Liver (tissue), 9 donors: Measurements from ENCODE around the gene KDM2B. TPM values are rescaled to one million over a fixed set of nuclear protein-coding genes. Genes with fewer than 3 reads are reported as not detected.
A peak's percentile ranks its signal among the peaks of the same experiment; 100 is the strongest.

Source experiments
- DNase-seq: peaks from one replicate; pipeline ENCODE4 v3.0.0-alpha.2; 2017; ENCODE audit warnings: low spot score
- H3K27ac ChIP-seq, 2 donors: one replicate each; pipeline ENCODE4 v1.7.0; 2013; ENCODE audit warnings: inconsistent platforms in 2 of 2, low read length in 2 of 2, control low read depth in 1 of 2, low read depth in 1 of 2, mild to moderate bottlenecking in 1 of 2
- H3K27me3 ChIP-seq, 4 donors: one replicate each; pipeline versions ENCODE4 v1.6.1 to v1.7.0; 2013; ENCODE audit warnings: low read length in 3 of 4, inconsistent platforms in 1 of 4, mild to moderate bottlenecking in 1 of 4, moderate library complexity in 1 of 4; ENCODE audit not compliant: control insufficient read depth in 4 of 4, insufficient read depth in 4 of 4
- H3K36me3 ChIP-seq, 4 donors: one replicate each; pipeline versions ENCODE4 v1.6.1 to v1.7.0; 2013; ENCODE audit warnings: low read length in 3 of 4, mild to moderate bottlenecking in 3 of 4, low read depth in 1 of 4, moderate library complexity in 1 of 4; ENCODE audit not compliant: control insufficient read depth in 4 of 4, insufficient read depth in 3 of 4
- H3K4me1 ChIP-seq, 4 donors: one replicate each; pipeline versions ENCODE4 v1.6.1 to v1.7.0; 2013; ENCODE audit warnings: low read length in 3 of 4, mild to moderate bottlenecking in 3 of 4, moderate library complexity in 1 of 4; ENCODE audit not compliant: control insufficient read depth in 4 of 4, insufficient read depth in 4 of 4
- H3K4me3 ChIP-seq, 3 donors: one replicate each; pipeline versions ENCODE4 v1.6.1 to v1.7.0; 2013; ENCODE audit warnings: low read length in 3 of 3, control low read depth in 1 of 3, low read depth in 1 of 3, mild to moderate bottlenecking in 1 of 3
- H3K9ac ChIP-seq, 2 donors: one replicate each; pipeline ENCODE4 v1.7.0; 2013; ENCODE audit warnings: low read length in 2 of 2, mild to moderate bottlenecking in 2 of 2, moderate library complexity in 2 of 2, control low read depth in 1 of 2, low read depth in 1 of 2
- H3K9me3 ChIP-seq, 4 donors: one replicate each; pipeline versions ENCODE4 v1.6.1 to v1.7.0; 2013; ENCODE audit warnings: low read length in 3 of 4; ENCODE audit not compliant: control insufficient read depth in 4 of 4
- CTCF ChIP-seq: fragments of 150-350 bp; IDR thresholded peaks from 2 replicates; pipeline ENCODE4 v1.5.1; 2017; ENCODE audit warnings: improper control_type of control experiment, low read depth, low read length; ENCODE audit not compliant: missing input control
- EGR1 ChIP-seq, 2 donors: IDR thresholded peaks; 2 replicates each; pipeline ENCODE4 v1.6.1; 2016 to 2018; ENCODE audit warnings: antibody characterized with exemption in 2 of 2, low read depth in 2 of 2
- FOXA1 ChIP-seq: IDR thresholded peaks from 2 replicates; pipeline ENCODE4 v1.6.1; 2016; ENCODE audit warnings: antibody characterized with exemption
- FOXA2 ChIP-seq: IDR thresholded peaks from 2 replicates; pipeline ENCODE4 v1.6.1; 2016; ENCODE audit warnings: antibody characterized with exemption
- GABPA ChIP-seq, 2 donors: IDR thresholded peaks in 1 of 2; conservative IDR thresholded peaks in 1 of 2; 2 replicates each; pipeline ENCODE4 v1.6.1; 2016; ENCODE audit warnings: antibody characterized with exemption in 2 of 2, mild to moderate bottlenecking in 1 of 2, moderate library complexity in 1 of 2
- HNF4A ChIP-seq, 2 donors: conservative IDR thresholded peaks; 2 replicates each; pipeline ENCODE4 v1.6.1; 2016; ENCODE audit warnings: antibody characterized with exemption in 2 of 2, mild to moderate bottlenecking in 2 of 2
- HNF4G ChIP-seq: IDR thresholded peaks from 2 replicates; pipeline ENCODE4 v1.6.1; 2016; ENCODE audit warnings: antibody characterized with exemption
- JUND ChIP-seq, 2 donors: IDR thresholded peaks; 2 replicates each; pipeline ENCODE4 v1.6.1; 2016; ENCODE audit warnings: antibody characterized with exemption in 2 of 2
- MAX ChIP-seq: IDR thresholded peaks from 2 replicates; pipeline ENCODE4 v1.6.1; 2016; ENCODE audit warnings: antibody characterized with exemption
- NR2F2 ChIP-seq: IDR thresholded peaks from 2 replicates; pipeline ENCODE4 v1.6.1; 2016; ENCODE audit warnings: antibody characterized with exemption
- RAD21 ChIP-seq, 2 donors: IDR thresholded peaks; 2 replicates each; pipeline ENCODE4 v1.6.1; 2016; ENCODE audit warnings: antibody characterized with exemption in 2 of 2, mild to moderate bottlenecking in 2 of 2
- RXRA ChIP-seq, 2 donors: IDR thresholded peaks; 2 replicates each; pipeline ENCODE4 v1.6.1; 2017 to 2018; ENCODE audit warnings: antibody characterized with exemption in 2 of 2, mild to moderate bottlenecking in 1 of 2
- SP1 ChIP-seq: IDR thresholded peaks from 2 replicates; pipeline ENCODE4 v1.6.1; 2018; ENCODE audit warnings: antibody characterized with exemption, mild to moderate bottlenecking
- TAF1 ChIP-seq: conservative IDR thresholded peaks from 2 replicates; pipeline ENCODE4 v1.6.1; 2016; ENCODE audit warnings: antibody characterized with exemption, mild to moderate bottlenecking
- YY1 ChIP-seq: IDR thresholded peaks from 2 replicates; pipeline ENCODE4 v1.6.1; 2016; ENCODE audit warnings: antibody characterized with exemption, mild to moderate bottlenecking
- ZBTB33 ChIP-seq: IDR thresholded peaks from 2 replicates; pipeline ENCODE4 v1.6.1; 2016; ENCODE audit warnings: antibody characterized with exemption
- WGBS: extraction: QIAGEN DNeasy Blood & Tissue Kit; methylation state at CpG from one replicate; pipeline ENCODE4 v1.1.7; 2013; 5-methylcytosine and 5-hydroxymethylcytosine counted together
- polyA plus RNA-seq, 2 donors: library from polyadenylated mRNA; stranded (reverse) in 1 of 2; unstranded in 1 of 2; fragments of 200-250 nt in 1 of 2; fragments of >200 nt in 1 of 2; fragmentation: Nextera tagmentation in 1 of 2; extraction: Ambion mirVana in 1 of 2; gene quantifications; one replicate each; pipeline versions ENCODE4 v1.2.1 to v1.2.3, GENCODE V29; 2013 to 2015
- total RNA-seq, 2 donors: library from RNA; depleted of rRNA; stranded (reverse); fragments of >200 nt; gene quantifications; one replicate each; pipeline ENCODE4 v1.2.3, GENCODE V29; 2014
- TF ChIP-seq, protein P1 (sequence below): IDR thresholded peaks from 2 replicates; pipeline ENCODE4 v1.6.1; 2016; ENCODE audit warnings: antibody characterized with exemption
- TF ChIP-seq, protein P2 (sequence below): IDR thresholded peaks from 2 replicates; pipeline ENCODE4 v1.6.1; 2016; ENCODE audit warnings: antibody characterized with exemption, mild to moderate bottlenecking
- donor health status: healthy.
- donor health status: healthy.
- donor health status: healthy.
- donor health status: healthy.
- donor health status: healthy.

KDM2B gene
- total and polyA plus RNA-seq, 4 donors, result 7.0 to 34.2 (median 10.6) TPM

DNA sequence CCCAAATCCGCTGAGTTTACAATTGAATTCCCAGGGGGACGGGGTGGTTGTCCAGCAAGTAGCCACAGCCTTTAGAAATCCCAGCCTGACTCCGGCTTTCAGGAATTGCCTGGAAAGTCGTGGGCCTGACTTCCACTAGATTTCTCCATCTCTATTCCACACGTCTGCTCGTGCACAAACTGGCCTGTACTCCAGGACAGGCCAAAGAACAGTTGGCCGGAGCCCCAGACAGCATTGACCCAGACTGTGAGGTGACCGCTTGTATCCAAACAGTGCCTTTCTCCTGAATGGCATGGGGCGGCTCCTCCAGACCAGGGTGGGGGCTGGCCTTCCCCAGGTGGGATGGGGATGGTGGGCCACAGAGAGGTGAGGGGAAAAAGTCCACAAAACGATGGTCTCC, 62.2 kb downstream of the KDM2B start (continued):
- TF ChIP-seq RXRA (IDR thresholded peaks at IDR 0.05), result peak; percentile 96 to 98
- TF ChIP-seq YY1, result peak; percentile 87

DNA sequence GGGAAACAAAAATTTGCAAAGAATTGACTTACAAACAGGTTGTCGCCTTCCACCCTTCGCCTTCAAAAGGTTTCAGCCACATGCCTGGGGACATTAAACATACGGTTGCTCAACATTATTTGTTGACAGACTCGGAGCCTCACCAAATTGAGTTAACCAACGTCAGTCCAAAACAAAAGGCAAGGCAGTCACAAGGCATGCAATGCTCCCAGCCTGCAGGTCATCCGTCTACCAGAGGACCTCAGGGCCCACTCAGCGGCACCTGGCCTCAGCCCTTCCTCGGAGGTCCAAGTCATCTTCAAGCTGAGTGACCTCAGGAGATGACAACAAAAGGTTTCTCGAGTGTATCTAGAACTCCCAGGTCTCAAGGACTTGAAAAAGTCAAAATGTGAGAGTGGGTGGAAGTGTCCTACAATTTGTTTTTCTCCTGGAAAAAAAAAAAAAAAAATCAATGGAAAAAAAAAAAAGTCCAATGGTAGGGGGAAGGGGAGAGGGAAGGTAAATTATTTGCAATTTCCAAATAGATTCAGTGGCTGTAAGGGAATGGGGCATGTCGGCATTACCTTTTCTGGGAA, 64.3 kb downstream of the KDM2B start:
- Histone ChIP-seq H3K9ac (peak overlapping the region in 1 of 2 donors; percentile 64), H3K9me3 (no peaks in the 10 kb centered on the region), H3K4me3 (no peak overlapping the region), H3K36me3 (peaks cover 0 to 5% (median 2%) of the 10 kb centered on the region in 4 donors), H3K4me1 (peaks cover 27 to 69% (median 48%) of the 10 kb centered on the region in 4 donors), H3K27me3 (no peaks in the 10 kb centered on the region), H3K27ac (peak overlapping the region; percentile 96 to 97)
- peak; percentile 52 for DNase-seq
- TF ChIP-seq ZBTB33 (peak; percentile 76), FOXA1 (peak; percentile 77), EGR1 (IDR thresholded peaks at IDR 0.05; ENCODE audit: low read depth in 2 of 2) (peak; percentile 71 to 72), CTCF (no peak), FOXA2 (peak; percentile 75), TAF1 (peak; percentile 90), GABPA (IDR thresholded peaks at IDR 0.05 in 1 of 2, conservative IDR thresholded peaks at IDR 0.05 in 1 of 2) (peak in 1 of 2 donors; percentile 18), YY1 (peak; percentile 85), RXRA (IDR thresholded peaks at IDR 0.05) (peak; percentile 78 to 86), MAX (peak; percentile 90), RAD21 (IDR thresholded peaks at IDR 0.05) (peak; percentile 31 to 35), NR2F2 (no peak), HNF4G (peak; percentile 15), SP1 (peak; percentile 79), JUND (IDR thresholded peaks at IDR 0.05) (peak; percentile 50 to 51), HNF4A (conservative IDR thresholded peaks at IDR 0.05) (peak; percentile 52 to 69)
- TF ChIP-seq, protein P1, sequence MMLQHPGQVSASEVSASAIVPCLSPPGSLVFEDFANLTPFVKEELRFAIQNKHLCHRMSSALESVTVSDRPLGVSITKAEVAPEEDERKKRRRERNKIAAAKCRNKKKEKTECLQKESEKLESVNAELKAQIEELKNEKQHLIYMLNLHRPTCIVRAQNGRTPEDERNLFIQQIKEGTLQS, result no peak
- TF ChIP-seq, protein P2, sequence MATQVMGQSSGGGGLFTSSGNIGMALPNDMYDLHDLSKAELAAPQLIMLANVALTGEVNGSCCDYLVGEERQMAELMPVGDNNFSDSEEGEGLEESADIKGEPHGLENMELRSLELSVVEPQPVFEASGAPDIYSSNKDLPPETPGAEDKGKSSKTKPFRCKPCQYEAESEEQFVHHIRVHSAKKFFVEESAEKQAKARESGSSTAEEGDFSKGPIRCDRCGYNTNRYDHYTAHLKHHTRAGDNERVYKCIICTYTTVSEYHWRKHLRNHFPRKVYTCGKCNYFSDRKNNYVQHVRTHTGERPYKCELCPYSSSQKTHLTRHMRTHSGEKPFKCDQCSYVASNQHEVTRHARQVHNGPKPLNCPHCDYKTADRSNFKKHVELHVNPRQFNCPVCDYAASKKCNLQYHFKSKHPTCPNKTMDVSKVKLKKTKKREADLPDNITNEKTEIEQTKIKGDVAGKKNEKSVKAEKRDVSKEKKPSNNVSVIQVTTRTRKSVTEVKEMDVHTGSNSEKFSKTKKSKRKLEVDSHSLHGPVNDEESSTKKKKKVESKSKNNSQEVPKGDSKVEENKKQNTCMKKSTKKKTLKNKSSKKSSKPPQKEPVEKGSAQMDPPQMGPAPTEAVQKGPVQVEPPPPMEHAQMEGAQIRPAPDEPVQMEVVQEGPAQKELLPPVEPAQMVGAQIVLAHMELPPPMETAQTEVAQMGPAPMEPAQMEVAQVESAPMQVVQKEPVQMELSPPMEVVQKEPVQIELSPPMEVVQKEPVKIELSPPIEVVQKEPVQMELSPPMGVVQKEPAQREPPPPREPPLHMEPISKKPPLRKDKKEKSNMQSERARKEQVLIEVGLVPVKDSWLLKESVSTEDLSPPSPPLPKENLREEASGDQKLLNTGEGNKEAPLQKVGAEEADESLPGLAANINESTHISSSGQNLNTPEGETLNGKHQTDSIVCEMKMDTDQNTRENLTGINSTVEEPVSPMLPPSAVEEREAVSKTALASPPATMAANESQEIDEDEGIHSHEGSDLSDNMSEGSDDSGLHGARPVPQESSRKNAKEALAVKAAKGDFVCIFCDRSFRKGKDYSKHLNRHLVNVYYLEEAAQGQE, result no peak
- 37% methylated on average over 10 of the region's 10 CpGs for WGBS
